ENCODE measurements around the gene ZFP92. TPM values are rescaled to one million over a fixed set of nuclear protein-coding genes. Genes with fewer than 3 reads are reported as not detected.

ZFP92 gene
- total RNA-seq, 4 donors from 2014 or later = 0.98 to 3.6 (median 1.4) TPM

- no peak for TF ChIP-seq CTCF (IDR thresholded peaks at IDR 0.05; ENCODE audit: low read depth)
Measured at GRCh38 chrX:153406011-153406410, 5.3 kb upstream of the ZFP92 start.

GRCh38 chrX:153406903-153407302 is 4.4 kb upstream of the ZFP92 start:
- TF ChIP-seq CTCF (IDR thresholded peaks at IDR 0.05; ENCODE audit: low read depth) = no peak

- TF ChIP-seq CTCF (IDR thresholded peaks at IDR 0.05; ENCODE audit: low read depth) = no peak
Measured at GRCh38 chrX:153407736-153408135, 3.5 kb upstream of the ZFP92 start.

GRCh38 chrX:153408221-153408721 is 3.0 kb upstream of the ZFP92 start:
- TF ChIP-seq CTCF (IDR thresholded peaks at IDR 0.05; ENCODE audit: low read depth) = no peak

- no peak for TF ChIP-seq CTCF (IDR thresholded peaks at IDR 0.05; ENCODE audit: low read depth)
Measured at GRCh38 chrX:153408871-153409351, 2.4 kb upstream of the ZFP92 start.

- TF ChIP-seq CTCF (IDR thresholded peaks at IDR 0.05; ENCODE audit: low read depth) = no peak
Measured at GRCh38 chrX:153409414-153410101, 1.7 kb upstream of the ZFP92 start.

GRCh38 chrX:153410373-153410772 is 899 bp upstream of the ZFP92 start:
- no peak for TF ChIP-seq CTCF (IDR thresholded peaks at IDR 0.05; ENCODE audit: low read depth)
